ENCODE data around the gene EGFR.
A peak's percentile ranks its signal among the peaks of the same experiment; 100 is the strongest.

The EGFR gene

DNA sequence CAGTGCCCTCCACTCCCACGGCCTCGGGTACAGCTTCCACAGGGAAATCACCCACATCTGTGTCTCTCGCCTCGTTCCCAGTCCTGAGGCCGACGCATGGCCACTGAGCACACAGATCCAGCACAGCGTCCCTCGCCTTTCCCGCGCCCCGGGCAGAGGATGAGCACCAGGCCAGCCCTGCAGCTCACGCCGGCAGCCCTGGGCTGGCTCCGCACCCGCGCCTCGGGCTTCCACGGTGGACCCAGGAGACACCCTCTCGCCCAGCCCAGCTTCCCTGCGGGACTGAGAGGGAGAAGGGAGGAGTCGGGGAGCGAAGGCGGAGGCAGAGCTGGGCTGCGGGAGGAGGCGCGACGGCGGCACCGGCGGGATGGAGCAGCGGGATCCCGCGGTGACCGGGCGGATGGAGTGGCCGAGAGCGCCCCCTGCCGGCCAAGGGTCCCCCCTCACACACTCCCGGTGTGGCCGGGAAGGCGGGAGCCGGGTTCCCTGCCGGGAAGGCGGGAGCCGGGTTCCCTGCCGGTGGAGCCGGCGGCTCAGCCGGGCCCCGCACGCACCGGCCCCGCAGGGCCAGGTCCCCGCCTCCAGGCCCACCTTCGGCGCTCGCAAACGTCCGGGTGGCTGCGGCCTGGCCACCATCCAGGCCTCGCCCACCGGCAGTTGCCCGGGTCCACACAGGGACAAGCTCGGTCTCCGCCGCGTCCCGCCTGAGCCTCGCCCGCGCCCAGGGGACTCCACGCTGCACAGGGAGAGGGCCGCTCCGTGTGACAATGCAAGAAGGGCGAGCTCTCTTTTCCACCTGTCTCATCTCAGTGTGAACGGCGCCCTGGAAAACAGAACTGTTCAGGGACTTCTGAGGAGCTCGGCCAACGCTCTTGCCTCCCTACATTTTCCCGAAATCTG is 236.0 kb downstream of the EGFR start:
- DNase-seq: peak; percentile 85

DNA sequence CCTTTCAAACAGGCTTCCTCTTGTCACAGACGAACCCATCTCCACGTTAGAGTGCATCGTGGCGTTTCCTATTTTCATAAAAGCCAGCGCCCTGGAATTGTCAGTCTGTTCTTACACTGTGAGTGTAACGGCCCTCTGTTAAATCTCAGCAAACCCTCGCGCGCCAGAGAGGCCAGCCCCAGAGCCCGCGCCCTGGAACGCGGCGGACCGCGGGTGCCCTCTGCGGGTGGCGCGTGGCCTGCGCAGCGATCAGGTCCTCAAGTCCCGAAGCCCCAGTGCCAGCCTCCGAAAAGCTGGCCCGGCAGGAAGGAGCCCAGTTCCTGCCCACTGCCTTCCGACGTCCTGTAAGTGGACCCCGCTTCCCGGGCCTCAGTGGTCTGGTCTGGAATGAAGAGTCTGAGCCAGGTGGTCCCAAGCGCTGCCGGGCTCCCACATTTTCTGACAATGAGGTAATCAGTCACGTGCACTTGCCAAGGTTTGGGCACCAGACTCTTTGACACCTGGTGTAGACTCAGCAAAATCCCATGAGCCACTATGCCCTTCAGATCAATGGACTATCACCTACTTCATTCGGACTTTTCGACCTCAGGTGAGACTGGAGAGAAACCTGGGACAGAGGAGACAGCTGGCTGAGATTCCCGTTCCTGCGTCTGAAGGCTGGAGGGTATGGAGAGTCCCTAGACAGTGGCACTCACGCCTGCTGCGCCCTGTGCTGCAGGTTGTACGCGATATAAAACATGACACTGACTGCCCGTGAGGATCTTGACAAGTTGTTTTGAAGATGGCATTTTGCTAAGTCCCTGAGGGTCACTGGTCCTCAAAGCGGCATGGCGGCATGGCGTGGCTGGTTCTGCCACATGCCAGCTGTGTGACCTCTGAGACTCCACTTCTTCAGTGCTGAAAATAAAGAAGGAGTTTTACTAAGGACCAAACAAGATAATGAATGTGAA is 237.0 kb downstream of the EGFR start:
- DNase-seq: peak; percentile 83

DNA sequence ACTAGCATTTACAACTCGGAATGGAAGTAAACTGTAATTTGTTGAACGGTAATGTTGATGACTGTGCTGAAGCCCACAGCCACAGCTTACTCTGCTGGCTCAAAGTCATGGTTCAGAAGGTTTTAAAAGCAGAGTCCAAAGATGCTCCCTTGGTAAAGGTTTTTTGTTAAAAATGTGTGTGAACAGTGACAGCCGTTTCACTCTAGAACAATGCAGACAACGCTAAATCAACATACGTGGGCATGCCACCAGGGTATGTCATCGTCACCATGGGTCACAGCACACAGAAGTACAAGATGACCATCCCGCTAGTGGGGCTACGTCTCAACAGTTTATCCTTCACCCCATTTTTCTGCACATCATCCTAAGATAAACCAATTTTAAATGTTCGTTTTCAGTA is 239.8 kb downstream of the EGFR start:
- DNase-seq: no peak

DNA sequence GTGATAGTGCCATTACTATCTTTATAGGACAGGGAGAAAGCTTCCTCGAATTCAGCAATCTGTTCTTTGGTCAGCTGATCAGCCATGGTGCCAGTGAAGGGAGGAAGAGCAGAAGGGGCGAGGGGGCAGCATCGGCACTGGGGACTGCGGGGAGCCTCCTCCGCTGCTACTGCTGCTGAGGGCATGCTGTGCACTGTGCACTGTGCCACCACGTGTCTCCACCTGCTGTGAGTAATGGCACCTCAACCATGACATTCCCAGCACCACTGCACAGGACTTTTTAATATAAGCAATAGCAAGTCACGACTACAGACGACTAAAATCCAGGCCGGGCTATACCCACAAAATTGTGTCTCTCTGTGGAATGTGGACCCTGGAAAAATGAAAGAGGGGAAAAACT is 241.4 kb downstream of the EGFR start:
- no peak for DNase-seq

DNA sequence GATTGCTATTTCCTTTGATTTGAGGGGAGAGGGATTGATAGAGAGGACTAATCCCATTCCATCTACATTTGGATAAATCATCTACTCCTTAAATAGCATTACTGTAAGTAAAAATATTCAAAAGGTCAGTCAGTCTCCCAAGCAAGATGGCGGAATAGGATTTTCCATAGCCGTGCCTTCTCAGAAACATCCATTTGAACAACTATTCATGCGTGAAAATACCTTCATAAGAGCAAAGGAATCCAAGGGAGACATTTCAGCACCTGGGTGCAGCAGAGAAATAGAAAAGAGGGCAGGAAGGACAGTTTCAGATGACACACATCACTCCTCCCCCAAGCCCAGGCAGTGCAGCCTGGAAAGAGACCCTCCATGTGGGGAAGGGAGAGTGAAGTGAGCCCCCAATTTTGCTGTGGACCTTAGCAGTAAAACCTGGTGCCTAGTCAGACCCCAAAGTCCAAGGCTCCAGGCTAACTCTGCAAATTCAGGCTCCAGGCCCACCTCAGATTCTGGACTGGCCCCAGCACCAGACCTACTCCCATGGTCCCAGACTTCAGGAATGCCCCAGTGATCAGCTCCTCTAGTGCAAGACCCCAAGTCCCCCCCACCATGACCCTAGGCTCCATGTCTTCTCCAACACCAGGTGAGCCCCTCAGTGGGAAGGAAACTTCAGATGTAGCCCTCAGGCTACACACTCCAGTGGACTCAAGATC is 242.0 kb downstream of the EGFR start:
- DNase-seq: no peak

Measured in midbrain (tissue), 1 donor.